Measurements from ENCODE around the gene ZNF609.

- no peak for TF ChIP-seq POLR2A (IDR thresholded peaks at IDR 0.05)
- no peak for TF ChIP-seq CTCF (IDR thresholded peaks at IDR 0.05)
Observed at GRCh38 chr15:64528871-64529270, 68.5 kb downstream of the ZNF609 start.

All from lower leg skin (tissue), 3 donors.